Measurements from ENCODE around the gene SVOPL. TPM values are rescaled to one million over a fixed set of nuclear protein-coding genes. Genes with fewer than 3 reads are reported as not detected.

The SVOPL gene
- total and polyA plus RNA-seq, 2 donors (not counting 1 experiment from before 2014, with no cell fraction given) = not detected

GRCh38 chr7:138575897-138576428 lies 125.2 kb downstream of the SVOPL start:
- Histone ChIP-seq H3K27me3 (ENCODE audit: control insufficient read depth, insufficient read depth, low read length) (no peaks in the 10 kb centered on the region), H2AFZ (ENCODE audit: low read length) (no peak overlapping the region), H3K4me2 (ENCODE audit: extremely low read depth, insufficient read depth, low read length) (no peak overlapping the region), H3K79me2 (ENCODE audit: control insufficient read depth, insufficient read depth, low read length) (no peaks in the 10 kb centered on the region), H3K4me3 (replicated peaks in 1 of 4; ENCODE audit: control extremely low read depth in 1 of 4, insufficient read depth in 1 of 4, low read depth in 3 of 4, low read length in 4 of 4) (no peak overlapping the region), H3K9ac (ENCODE audit: insufficient read depth, low read length) (no peak overlapping the region), H3K4me1 (ENCODE audit: control insufficient read depth, extremely low read depth, insufficient read depth, low read length) (no peaks in the 10 kb centered on the region), H4K20me1 (ENCODE audit: control insufficient read depth, extremely low read depth, insufficient read depth, low read length) (no peaks in the 10 kb centered on the region), H3K27ac (ENCODE audit: insufficient read depth, low read length) (no peak overlapping the region), H3K9me3 (ENCODE audit: control insufficient read depth, insufficient read depth, low read depth, low read length) (no peaks in the 10 kb centered on the region), H3K36me3 (ENCODE audit: control insufficient read depth, insufficient read depth, low read length) (peaks cover 1% of the 10 kb centered on the region)
- TF ChIP-seq EZH2 (IDR thresholded peaks at IDR 0.05; ENCODE audit: low read length, missing control alignments) (no peak), CTCF (conservative IDR thresholded peaks at IDR 0.05 in 1 of 2, IDR thresholded peaks at IDR 0.05 in 1 of 2; ENCODE audit: low read depth in 1 of 2, low read length in 2 of 2) (no peak)
- DNase-seq (ENCODE audit: low read depth in 2 of 2) = peak in 1 of 2 donors; percentile 50

- TF ChIP-seq CTCF (conservative IDR thresholded peaks at IDR 0.05 in 1 of 2, IDR thresholded peaks at IDR 0.05 in 1 of 2; ENCODE audit: low read depth in 1 of 2, low read length in 2 of 2) (no peak), EZH2 (IDR thresholded peaks at IDR 0.05; ENCODE audit: low read length, missing control alignments) (no peak)
- Histone ChIP-seq H3K9ac (ENCODE audit: insufficient read depth, low read length) (no peak overlapping the region), H3K4me2 (ENCODE audit: extremely low read depth, insufficient read depth, low read length) (no peak overlapping the region), H3K27ac (ENCODE audit: insufficient read depth, low read length) (no peak overlapping the region), H4K20me1 (ENCODE audit: control insufficient read depth, extremely low read depth, insufficient read depth, low read length) (no peaks in the 10 kb centered on the region), H3K27me3 (ENCODE audit: control insufficient read depth, insufficient read depth, low read length) (no peaks in the 10 kb centered on the region), H3K79me2 (ENCODE audit: control insufficient read depth, insufficient read depth, low read length) (no peaks in the 10 kb centered on the region), H3K4me1 (ENCODE audit: control insufficient read depth, extremely low read depth, insufficient read depth, low read length) (no peaks in the 10 kb centered on the region), H3K9me3 (ENCODE audit: control insufficient read depth, insufficient read depth, low read depth, low read length) (no peaks in the 10 kb centered on the region), H2AFZ (ENCODE audit: low read length) (no peak overlapping the region), H3K4me3 (replicated peaks in 1 of 4; ENCODE audit: control extremely low read depth in 1 of 4, insufficient read depth in 1 of 4, low read depth in 3 of 4, low read length in 4 of 4) (no peak overlapping the region), H3K36me3 (ENCODE audit: control insufficient read depth, insufficient read depth, low read length) (peaks cover 1% of the 10 kb centered on the region)
- DNase-seq (ENCODE audit: low read depth in 2 of 2) = no peak
Measured at GRCh38 chr7:138573741-138574140, 127.4 kb downstream of the SVOPL start.

- TF ChIP-seq EZH2 (IDR thresholded peaks at IDR 0.05; ENCODE audit: low read length, missing control alignments) (no peak), CTCF (conservative IDR thresholded peaks at IDR 0.05 in 1 of 2, IDR thresholded peaks at IDR 0.05 in 1 of 2; ENCODE audit: low read depth in 1 of 2, low read length in 2 of 2) (no peak)
- no peak overlapping the region for H3K27ac ChIP-seq (ENCODE audit: insufficient read depth, low read length)
- no peak overlapping the region for H3K9ac ChIP-seq (ENCODE audit: insufficient read depth, low read length)
- H3K4me1 ChIP-seq (ENCODE audit: control insufficient read depth, extremely low read depth, insufficient read depth, low read length) = no peaks in the 10 kb centered on the region
- no peaks in the 10 kb centered on the region for H3K79me2 ChIP-seq (ENCODE audit: control insufficient read depth, insufficient read depth, low read length)
- H2AFZ ChIP-seq (ENCODE audit: low read length) = no peak overlapping the region
- no peak for DNase-seq (ENCODE audit: low read depth in 2 of 2)
- no peaks in the 10 kb centered on the region for H4K20me1 ChIP-seq (ENCODE audit: control insufficient read depth, extremely low read depth, insufficient read depth, low read length)
- H3K4me2 ChIP-seq (ENCODE audit: extremely low read depth, insufficient read depth, low read length) = no peak overlapping the region
- H3K36me3 ChIP-seq (ENCODE audit: control insufficient read depth, insufficient read depth, low read length) = peaks cover 1% of the 10 kb centered on the region
- no peaks in the 10 kb centered on the region for H3K27me3 ChIP-seq (ENCODE audit: control insufficient read depth, insufficient read depth, low read length)
- no peak overlapping the region for H3K4me3 ChIP-seq (replicated peaks in 1 of 4; ENCODE audit: control extremely low read depth in 1 of 4, insufficient read depth in 1 of 4, low read depth in 3 of 4, low read length in 4 of 4)
- no peaks in the 10 kb centered on the region for H3K9me3 ChIP-seq (ENCODE audit: control insufficient read depth, insufficient read depth, low read depth, low read length)
Measured at GRCh38 chr7:138570715-138571114, 130.4 kb downstream of the SVOPL start.

Measured in fibroblast of lung (primary cell).